Rectal smooth muscle tissue (tissue), 1 donor: ENCODE results near the gene RFX2.
"Not testable (repeated sequence)": the region's sequence is repeated elsewhere in the genome, so short reads cannot be mapped to it uniquely, and the experiment has no call there.

Experiments used
- H3K27ac ChIP-seq: one replicate; pipeline ENCODE4 v1.7.0; 2013; ENCODE audit warnings: low read depth, low read length, inconsistent platforms
- H3K27me3 ChIP-seq: one replicate; pipeline ENCODE4 v1.7.0; 2013; ENCODE audit warnings: low read length; ENCODE audit not compliant: control insufficient read depth, insufficient read depth
- H3K36me3 ChIP-seq: one replicate; pipeline ENCODE4 v1.7.0; 2013; ENCODE audit warnings: low read length; ENCODE audit not compliant: control insufficient read depth, insufficient read depth
- H3K4me1 ChIP-seq: one replicate; pipeline ENCODE4 v1.7.0; 2013; ENCODE audit warnings: low read length; ENCODE audit not compliant: control insufficient read depth, insufficient read depth
- H3K4me3 ChIP-seq: one replicate; pipeline ENCODE4 v1.7.0; 2013; ENCODE audit warnings: low read length
- H3K9ac ChIP-seq: one replicate; pipeline ENCODE4 v1.7.0; 2013; ENCODE audit warnings: low read length

RFX2 gene

GRCh38 chr19:6020166-6020882, 90.0 kb downstream of the RFX2 start:
- H3K4me1 ChIP-seq: no peaks in the 10 kb centered on the region
- H3K27ac ChIP-seq: no peak overlapping the region
- H3K9ac ChIP-seq: no peak overlapping the region
- H3K27me3 ChIP-seq: no peaks in the 10 kb centered on the region
- peaks cover 11% of the 10 kb centered on the region for H3K36me3 ChIP-seq
- H3K4me3 ChIP-seq: no peak overlapping the region

- peaks cover 12% of the 10 kb centered on the region for H3K36me3 ChIP-seq
- no peaks in the 10 kb centered on the region for H3K27me3 ChIP-seq
- H3K4me3 ChIP-seq: no peak overlapping the region
- H3K4me1 ChIP-seq: no peaks in the 10 kb centered on the region
- no peak overlapping the region for H3K27ac ChIP-seq
- H3K9ac ChIP-seq: no peak overlapping the region
Measured at GRCh38 chr19:6018786-6019185, 91.5 kb downstream of the RFX2 start.

- Histone ChIP-seq H3K4me1 (no peaks in the 10 kb centered on the region), H3K36me3 (peaks cover 12% of the 10 kb centered on the region), H3K9ac (no peak overlapping the region), H3K4me3 (no peak overlapping the region), H3K27ac (no peak overlapping the region), H3K27me3 (no peaks in the 10 kb centered on the region)
Measured at GRCh38 chr19:6017576-6017975, 92.7 kb downstream of the RFX2 start.

- Histone ChIP-seq H3K36me3 (peaks cover 16% of the 10 kb centered on the region), H3K27me3 (no peaks in the 10 kb centered on the region), H3K4me1 (no peaks in the 10 kb centered on the region), H3K27ac (no peak overlapping the region), H3K4me3 (no peak overlapping the region), H3K9ac (no peak overlapping the region)
Measured at GRCh38 chr19:6015841-6016545, 94.3 kb downstream of the RFX2 start.

GRCh38 chr19:6014551-6015135, 95.7 kb downstream of the RFX2 start:
- peaks cover 8% of the 10 kb centered on the region for H3K36me3 ChIP-seq

GRCh38 chr19:6012426-6013170, 97.7 kb downstream of the RFX2 start:
- no peak overlapping the region for H3K4me3 ChIP-seq
- no peak overlapping the region for H3K9ac ChIP-seq
- no peaks in the 10 kb centered on the region for H3K4me1 ChIP-seq
- H3K27ac ChIP-seq: no peak overlapping the region
- H3K36me3 ChIP-seq: peaks cover 10% of the 10 kb centered on the region
- no peaks in the 10 kb centered on the region for H3K27me3 ChIP-seq

More at GRCh38 chr19:6014551-6015135, 95.7 kb downstream of the RFX2 start:
- H3K27ac ChIP-seq: no peak overlapping the region
- no peaks in the 10 kb centered on the region for H3K4me1 ChIP-seq
- no peak overlapping the region for H3K9ac ChIP-seq
- no peaks in the 10 kb centered on the region for H3K27me3 ChIP-seq
- H3K4me3 ChIP-seq: no peak overlapping the region

GRCh38 chr19:6011794-6012193, 98.5 kb downstream of the RFX2 start:
- H3K27me3 ChIP-seq: no peaks in the 10 kb centered on the region
- no peak overlapping the region for H3K27ac ChIP-seq
- H3K36me3 ChIP-seq: peaks cover 17% of the 10 kb centered on the region
- no peak overlapping the region for H3K4me3 ChIP-seq
- no peaks in the 10 kb centered on the region for H3K4me1 ChIP-seq
- no peak overlapping the region for H3K9ac ChIP-seq

- Histone ChIP-seq H3K36me3 (peaks cover 17% of the 10 kb centered on the region), H3K4me1 (no peaks in the 10 kb centered on the region), H3K9ac (no peak overlapping the region), H3K4me3 (no peak overlapping the region), H3K27me3 (no peaks in the 10 kb centered on the region), H3K27ac (no peak overlapping the region)
Measured at GRCh38 chr19:6011206-6011605, 99.1 kb downstream of the RFX2 start.

- H3K27ac ChIP-seq: no peak overlapping the region
- H3K4me3 ChIP-seq: no peak overlapping the region
- no peaks in the 10 kb centered on the region for H3K4me1 ChIP-seq
- H3K27me3 ChIP-seq: no peaks in the 10 kb centered on the region
- H3K36me3 ChIP-seq: peaks cover 22% of the 10 kb centered on the region
- H3K9ac ChIP-seq: no peak overlapping the region
Measured at GRCh38 chr19:6010107-6010506, 100.2 kb downstream of the RFX2 start.

GRCh38 chr19:6007866-6008265, 102.4 kb downstream of the RFX2 start:
- no peaks in the 10 kb centered on the region for H3K4me1 ChIP-seq
- H3K9ac ChIP-seq: no peak overlapping the region
- no peak overlapping the region for H3K27ac ChIP-seq
- no peaks in the 10 kb centered on the region for H3K27me3 ChIP-seq
- H3K4me3 ChIP-seq: no peak overlapping the region
- peaks cover 22% of the 10 kb centered on the region for H3K36me3 ChIP-seq

- Histone ChIP-seq H3K4me3 (no peak overlapping the region), H3K27ac (no peak overlapping the region), H3K4me1 (no peaks in the 10 kb centered on the region), H3K27me3 (no peaks in the 10 kb centered on the region), H3K9ac (no peak overlapping the region), H3K36me3 (peaks cover 22% of the 10 kb centered on the region)
Measured at GRCh38 chr19:6006896-6007295, 103.4 kb downstream of the RFX2 start.

GRCh38 chr19:6006070-6006446, 104.2 kb downstream of the RFX2 start:
- H3K36me3 ChIP-seq: peaks cover 20% of the 10 kb centered on the region

More at GRCh38 chr19:6006070-6006446, 104.2 kb downstream of the RFX2 start:
- not testable (repeated sequence) for H3K27me3 ChIP-seq, H3K4me1 ChIP-seq, H3K4me3 ChIP-seq, H3K27ac ChIP-seq, H3K9ac ChIP-seq
